Measurements from ENCODE around the gene EIF5. TPM values are rescaled to one million over a fixed set of nuclear protein-coding genes. Genes with fewer than 3 reads are reported as not detected.
"Not testable (repeated sequence)": the region's sequence is repeated elsewhere in the genome, so short reads cannot be mapped to it uniquely, and the experiment has no call there.

EIF5 gene
- total RNA-seq, 1 donor from 2014 or later: 149 TPM

GRCh38 chr14:103334644-103335622 is 896 bp downstream of the EIF5 start:
- peak; percentile 84 for DNase-seq (ENCODE audit: low read depth)

DNA sequence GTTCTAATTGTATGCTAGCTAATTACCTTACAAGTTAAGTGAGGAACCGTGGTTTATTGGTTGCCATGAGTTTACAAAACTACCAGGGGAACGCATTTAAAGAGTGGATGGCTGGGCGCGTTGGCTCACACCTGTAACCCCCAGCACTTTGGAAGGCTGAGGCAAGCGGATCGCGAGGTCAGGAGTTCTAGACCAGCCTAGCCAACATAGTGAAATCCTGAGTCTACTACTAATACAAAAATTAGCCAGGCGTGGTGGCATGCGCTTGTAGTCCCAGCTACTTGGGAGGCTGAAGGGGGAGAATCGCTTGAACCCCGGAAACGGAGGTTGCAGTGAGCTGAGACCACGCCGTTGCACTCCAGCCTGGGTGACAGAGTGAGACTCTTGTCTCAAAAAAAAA is 2.2 kb downstream of the EIF5 start:
- DNase-seq (ENCODE audit: low read depth): no peak

- no peak for DNase-seq (ENCODE audit: low read depth)
These were observed 3.8 kb downstream of the EIF5 start for GRCh38 chr14:103337794-103338193.

DNA sequence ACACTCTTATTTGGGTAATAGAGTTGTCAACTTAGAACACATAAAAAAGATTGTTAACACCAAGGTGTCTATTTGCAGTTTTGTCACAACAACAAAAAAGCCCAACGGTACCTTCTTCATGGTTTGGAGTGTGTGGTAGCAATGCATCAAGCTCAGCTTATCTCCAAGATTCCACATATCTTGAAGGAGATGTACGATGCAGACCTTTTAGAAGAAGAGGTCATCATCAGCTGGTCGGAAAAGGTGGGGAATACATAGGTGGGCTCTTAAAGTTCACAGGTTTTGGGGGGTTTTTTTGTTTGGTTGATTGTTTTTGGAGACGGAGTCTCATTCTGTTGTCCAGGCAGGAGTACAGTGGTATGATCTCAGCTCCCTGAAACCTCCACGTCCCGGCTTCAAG is 5.5 kb downstream of the EIF5 start:
- DNase-seq (ENCODE audit: low read depth): no peak

GRCh38 chr14:103340480-103341212 is 6.6 kb downstream of the EIF5 start:
- DNase-seq (ENCODE audit: low read depth): no peak

DNA sequence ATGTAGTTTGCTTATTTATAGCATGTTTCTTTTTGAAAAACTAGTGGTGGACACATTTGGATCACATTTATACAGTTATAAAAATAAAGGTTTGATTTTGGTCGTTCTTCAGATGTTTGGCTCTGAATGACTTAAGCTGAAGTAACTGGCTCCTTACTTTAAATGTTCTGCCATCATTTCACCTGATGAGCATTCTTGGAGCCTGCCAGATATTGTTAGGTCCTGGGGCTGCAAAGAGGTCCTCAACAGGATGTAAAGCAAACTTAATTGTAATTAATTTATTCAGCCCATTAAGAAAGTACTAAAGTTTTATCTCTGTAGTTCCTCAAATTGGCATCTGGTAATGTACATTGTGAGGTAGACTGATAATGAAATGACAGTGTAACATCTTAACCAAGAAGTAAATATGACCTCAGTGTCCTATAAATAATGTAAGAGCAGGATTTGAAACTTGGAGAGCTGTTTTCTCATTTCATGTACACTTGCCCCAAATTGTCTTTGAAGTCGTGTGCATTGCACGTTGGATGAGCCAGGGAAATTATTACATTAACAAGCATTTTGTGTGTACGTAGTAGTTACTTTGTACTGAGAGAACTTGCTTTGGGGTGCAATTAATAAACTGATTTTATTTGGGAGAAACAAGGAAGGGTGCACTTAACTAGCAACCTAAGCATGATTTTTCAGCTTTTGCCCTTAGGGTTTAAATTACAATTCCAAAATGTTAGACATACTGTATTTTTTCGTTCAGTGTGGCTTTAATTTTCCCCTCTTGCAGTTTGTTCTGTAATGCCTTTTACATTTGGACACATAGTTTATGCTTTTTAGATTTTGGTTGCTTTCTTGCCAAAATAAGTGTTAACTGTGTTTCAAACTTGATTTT is 7.5 kb downstream of the EIF5 start:
- no peak for DNase-seq (ENCODE audit: low read depth)

- DNase-seq (ENCODE audit: low read depth): no peak
These were observed 9.3 kb downstream of the EIF5 start for GRCh38 chr14:103343164-103343879.

DNA sequence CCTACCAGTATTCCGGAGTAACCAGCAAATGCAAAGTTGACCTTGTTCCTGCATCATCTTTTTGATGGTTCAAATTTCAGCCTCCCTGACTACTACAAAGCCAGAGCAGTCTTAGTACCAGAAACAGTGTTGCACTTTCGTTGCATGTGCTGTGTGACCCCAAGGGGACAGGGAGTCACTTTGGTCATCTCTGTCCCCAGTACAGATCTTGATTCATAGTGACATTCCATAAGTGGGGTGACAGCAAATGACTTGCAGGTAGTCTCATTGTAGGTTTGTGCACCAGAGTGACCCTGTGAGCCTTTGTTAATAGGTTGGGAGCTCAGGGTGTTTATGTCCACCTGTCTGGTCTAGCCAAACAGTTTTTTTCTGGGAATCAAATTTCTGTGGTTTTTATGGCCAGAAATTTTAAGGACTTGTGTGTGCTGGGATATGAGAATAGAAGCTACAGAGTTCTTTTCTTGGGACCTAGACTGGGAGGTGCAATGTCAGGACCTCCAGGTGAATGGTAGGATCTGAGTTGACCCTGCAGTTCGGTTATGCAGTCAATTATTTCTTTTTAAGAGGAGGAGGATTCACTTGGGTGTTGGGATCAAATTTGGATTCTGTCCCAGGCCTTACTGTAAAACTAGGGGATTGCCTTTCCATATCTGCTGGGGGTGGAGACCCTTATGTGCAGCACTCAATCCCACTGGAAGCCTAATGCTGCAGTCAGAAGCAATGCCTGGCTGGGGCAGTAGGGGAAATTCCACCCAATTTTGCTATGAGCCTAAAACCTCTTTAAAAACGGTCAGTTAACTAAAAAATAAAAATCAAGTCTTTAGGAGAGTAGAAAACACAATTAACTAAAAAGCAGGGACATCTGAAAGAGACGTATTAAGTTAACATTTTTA is 10.1 kb downstream of the EIF5 start:
- no peak for DNase-seq (ENCODE audit: low read depth)

DNA sequence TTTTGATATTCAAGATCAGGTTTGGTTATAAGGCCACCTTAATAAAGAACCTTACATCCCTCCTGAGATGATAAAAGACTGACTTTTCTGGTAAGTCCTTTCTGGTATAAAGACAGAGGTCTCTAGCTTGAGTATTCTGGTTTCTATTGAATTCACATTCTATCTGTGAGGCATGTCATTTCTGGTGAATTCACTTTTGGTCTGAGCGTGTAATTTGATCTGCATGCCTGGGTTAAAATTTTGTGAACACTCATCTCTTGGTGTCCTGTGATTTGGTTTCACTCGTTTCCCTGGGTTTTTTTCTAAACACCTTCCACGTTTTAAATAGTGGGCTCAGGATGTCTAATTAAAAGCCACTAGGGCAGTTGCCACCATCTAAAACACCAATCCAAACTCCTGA is 12.2 kb downstream of the EIF5 start:
- DNase-seq (ENCODE audit: low read depth): peak; percentile 49

- DNase-seq (ENCODE audit: low read depth): no peak
These were observed 13.2 kb downstream of the EIF5 start for GRCh38 chr14:103347091-103347815.

DNA sequence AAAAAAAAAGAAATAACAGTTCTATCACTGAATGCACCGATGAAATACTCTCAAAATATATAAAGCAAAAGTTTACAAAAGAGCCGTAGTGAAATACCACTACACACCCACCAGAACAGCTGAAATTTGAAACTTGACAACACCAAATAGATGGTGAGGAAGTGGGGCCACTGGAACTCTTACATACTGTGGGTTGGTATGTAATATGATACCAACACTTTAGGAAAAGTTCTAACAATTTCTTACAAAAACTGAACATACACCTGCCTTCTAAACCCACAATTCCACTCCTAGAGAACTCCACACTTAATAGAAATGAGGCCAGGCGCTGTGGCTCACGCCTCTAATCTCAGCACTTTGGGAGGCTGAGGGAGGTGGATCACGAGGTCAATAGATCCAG is 14.1 kb downstream of the EIF5 start:
- no peak for DNase-seq (ENCODE audit: low read depth)

GRCh38 chr14:103349982-103350381 is 15.9 kb downstream of the EIF5 start:
- no peak for DNase-seq (ENCODE audit: low read depth)

DNA sequence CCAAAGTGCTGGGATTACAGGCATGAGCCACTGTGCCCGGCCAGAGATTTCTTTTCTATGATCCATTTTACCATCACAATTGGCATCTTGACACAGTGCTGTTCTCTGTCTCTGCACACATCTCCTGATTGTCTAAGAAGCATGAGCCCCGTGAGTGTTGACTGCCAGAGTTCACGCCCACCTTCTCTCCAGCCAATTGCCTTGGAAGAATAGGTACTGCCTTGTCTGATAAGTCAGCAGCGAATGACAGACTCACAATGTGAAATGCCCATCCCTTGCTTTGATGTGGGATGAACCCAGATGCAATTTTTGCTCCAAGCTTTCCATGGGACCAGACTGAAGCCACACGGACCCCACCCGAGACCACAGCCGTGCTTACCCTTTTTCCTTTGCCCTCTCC is 19.3 kb downstream of the EIF5 start:
- no peak for DNase-seq (ENCODE audit: low read depth)

GRCh38 chr14:103354141-103354540 is 20.1 kb downstream of the EIF5 start:
- no peak for DNase-seq (ENCODE audit: low read depth)

DNA sequence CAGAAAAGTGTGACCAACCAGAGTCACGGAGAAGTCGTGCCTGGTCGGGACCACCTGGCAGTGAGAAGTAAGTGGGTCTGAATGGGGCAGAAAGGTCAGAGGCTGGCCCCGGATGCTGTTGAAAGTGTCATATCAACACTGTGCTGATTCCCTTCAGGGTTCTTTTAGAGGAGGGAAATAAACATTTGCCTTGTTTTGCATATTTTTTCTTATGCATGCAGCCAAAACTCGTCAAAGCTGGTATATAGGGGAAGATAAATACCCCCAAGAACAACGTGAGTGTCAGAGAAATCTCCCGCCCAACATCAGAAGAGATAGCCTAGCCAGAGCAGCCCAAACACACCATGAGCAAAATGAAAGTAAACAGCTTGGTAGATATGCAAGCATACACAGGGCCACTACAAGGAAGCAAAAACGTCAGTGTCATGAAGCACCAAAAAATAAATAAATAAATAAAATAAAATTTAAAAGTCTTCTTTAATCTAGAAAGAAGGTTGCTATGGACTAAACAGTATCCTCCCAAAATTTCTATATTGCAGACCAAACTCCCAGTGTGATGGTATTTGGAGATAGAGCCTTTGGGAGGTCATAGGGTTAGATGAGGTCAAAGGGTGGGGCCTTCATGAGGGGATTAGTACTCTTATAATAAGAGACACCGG is 22.1 kb downstream of the EIF5 start:
- no peak for DNase-seq (ENCODE audit: low read depth)

DNA sequence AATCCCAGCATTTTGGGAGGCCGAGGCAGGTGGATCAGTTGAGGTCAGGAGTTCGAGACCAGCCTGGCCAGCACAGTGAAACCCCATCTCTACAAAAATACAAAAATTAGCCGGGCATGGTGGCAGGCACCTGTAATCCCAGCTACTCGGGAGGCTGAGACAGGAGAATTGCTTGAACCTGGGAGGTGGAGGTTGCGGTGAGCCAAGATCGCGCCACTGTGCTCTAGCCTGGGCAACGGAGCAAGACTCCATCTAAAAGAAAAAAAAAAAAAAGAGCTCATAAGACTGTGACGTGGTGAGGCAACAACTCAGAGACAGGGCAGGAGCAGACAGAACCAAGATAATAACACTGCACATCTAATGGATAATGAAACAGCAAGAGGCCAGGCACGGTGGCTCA is 23.5 kb downstream of the EIF5 start:
- DNase-seq (ENCODE audit: low read depth): not testable (repeated sequence)

GRCh38 chr14:103360548-103360947 is 26.5 kb downstream of the EIF5 start:
- no peak for DNase-seq (ENCODE audit: low read depth)

GRCh38 chr14:103361867-103362266 is 27.8 kb downstream of the EIF5 start:
- peak; percentile 50 for DNase-seq (ENCODE audit: low read depth)

Data from myocyte (in vitro differentiated cells).